Spleen (tissue), 11 donors: ENCODE results near the gene NDUFB7. TPM values are rescaled to one million over a fixed set of nuclear protein-coding genes. Genes with fewer than 3 reads are reported as not detected.
"Not testable (repeated sequence)": the region's sequence is repeated elsewhere in the genome, so short reads cannot be mapped to it uniquely, and the experiment has no call there.

Experiments
- DNase-seq: peaks from one replicate; pipeline ENCODE4 v3.0.0-alpha.2; 2020
- H3K27ac ChIP-seq, 8 donors: fragments of 200-600 bp; sonication (generic) in 7 of 8; 1 replicate in 4 of 8; 2 replicates in 4 of 8; pipeline versions ENCODE4 v1.5.0 to v1.8.0; 2016 to 2021; ENCODE audit warnings: inconsistent platforms in 4 of 8, mild to moderate bottlenecking in 4 of 8, moderate library complexity in 1 of 8
- H3K27me3 ChIP-seq, 7 donors: fragments of 200-600 bp; sonication (generic) in 6 of 7; replicated peaks in 1 of 7; 1 replicate in 4 of 7; 2 replicates in 3 of 7; pipeline versions ENCODE4 v1.5.0 to v1.8.0; 2016 to 2021; ENCODE audit warnings: inconsistent platforms in 3 of 7, mild to moderate bottlenecking in 1 of 7
- H3K36me3 ChIP-seq, 6 donors: fragments of 200-600 bp; sonication (generic) in 5 of 6; 1 replicate in 4 of 6; 2 replicates in 2 of 6; pipeline versions ENCODE4 v1.5.0 to v1.8.0; 2016 to 2021; ENCODE audit warnings: inconsistent platforms in 2 of 6
- H3K4me1 ChIP-seq, 6 donors: fragments of 200-600 bp; sonication (generic) in 5 of 6; 1 replicate in 3 of 6; 2 replicates in 3 of 6; pipeline versions ENCODE4 v1.5.0 to v1.8.0; 2016 to 2021; ENCODE audit warnings: inconsistent platforms in 3 of 6
- H3K4me3 ChIP-seq, 8 donors: fragments of 200-600 bp; sonication (generic) in 7 of 8; 1 replicate in 4 of 8; 2 replicates in 4 of 8; pipeline versions ENCODE4 v1.5.0 to v1.8.0; 2016 to 2021; ENCODE audit warnings: inconsistent platforms in 4 of 8, mild to moderate bottlenecking in 4 of 8, moderate library complexity in 2 of 8
- H3K9me3 ChIP-seq, 8 donors: fragments of 200-600 bp; sonication (generic) in 7 of 8; 1 replicate in 4 of 8; 2 replicates in 4 of 8; pipeline versions ENCODE4 v1.5.0 to v1.8.0; 2016 to 2021; ENCODE audit warnings: inconsistent platforms in 4 of 8
- POLR2A ChIP-seq, 3 donors: fragments of 450-650 bp; IDR thresholded peaks; one replicate each; pipeline ENCODE4 v1.5.1; 2017; ENCODE audit warnings: antibody characterized with exemption in 3 of 3, mild to moderate bottlenecking in 1 of 3
- POLR2AphosphoS5 ChIP-seq, 3 donors: sonication (generic); formaldehyde crosslinking; IDR thresholded peaks; one replicate each; pipeline ENCODE4 v1.5.1; 2017; ENCODE audit warnings: antibody characterized with exemption in 3 of 3
- WGBS, 5 donors: extraction: QIAGEN DNeasy Blood & Tissue Kit in 3 of 5; methylation state at CpG; one replicate each; pipeline versions ENCODE4 v1.1.5 to v1.1.7; 2013 to 2018; 5-methylcytosine and 5-hydroxymethylcytosine counted together
- intact Hi-C: fragments of 100-400 bp; cut with DNase I; formaldehyde crosslinking; loops from one replicate; pipeline ENCODE4 v1.15.0; 2023; ENCODE audit warnings: low total_unique reads
- polyA plus RNA-seq, 3 donors: library from polyadenylated mRNA; stranded (reverse); fragments of 200-250 nt; gene quantifications; one replicate each; pipeline ENCODE4 v1.2.1, GENCODE V29; 2013
- total RNA-seq, 7 donors: library from RNA; depleted of rRNA in 3 of 7; stranded (reverse); fragments of >200 nt in 3 of 7; fragmentation: NEBNext Ultra II Directional in 4 of 7; extraction: Animal tissue kit (Norgen Biotek cat#: 25700) in 4 of 7; gene quantifications; one replicate each; pipeline versions ENCODE4 v1.1.0 to v1.2.1, GENCODE V29; 2016 to 2021
- TF ChIP-seq, protein P1 (sequence below), 11 experiments: fragments of 200-600 bp in 7 of 11; fragments of 450-650 bp in 4 of 11; sonication (generic) in 4 of 11; IDR thresholded peaks in 8 of 11; conservative IDR thresholded peaks in 3 of 11; 1 replicate in 7 of 11; 2 replicates in 4 of 11; pipeline versions ENCODE4 v1.4.0 to v1.8.0; 2016 to 2021; ENCODE audit warnings: antibody characterized with exemption in 11 of 11, inconsistent platforms in 4 of 11, mild to moderate bottlenecking in 1 of 11
- donor health status: healthy with polysubstance abuse.
- donor health status: DM: no; HTN: no; CAD: no; lungs with moderate emphysema.
- donor health status: DM: no; HTN: no; CAD: no.
- donor health status: Bipolar disorder and iron deficiency.
- donor health status: healthy.
- donor health status: DM: no; HTN: no; CAD: no.
- donor health status: DM: yes; HTN: yes; CAD: no.

NDUFB7 gene
- total and polyA plus RNA-seq, 10 donors, result 77.2 to 374 (median 152) TPM

DNA sequence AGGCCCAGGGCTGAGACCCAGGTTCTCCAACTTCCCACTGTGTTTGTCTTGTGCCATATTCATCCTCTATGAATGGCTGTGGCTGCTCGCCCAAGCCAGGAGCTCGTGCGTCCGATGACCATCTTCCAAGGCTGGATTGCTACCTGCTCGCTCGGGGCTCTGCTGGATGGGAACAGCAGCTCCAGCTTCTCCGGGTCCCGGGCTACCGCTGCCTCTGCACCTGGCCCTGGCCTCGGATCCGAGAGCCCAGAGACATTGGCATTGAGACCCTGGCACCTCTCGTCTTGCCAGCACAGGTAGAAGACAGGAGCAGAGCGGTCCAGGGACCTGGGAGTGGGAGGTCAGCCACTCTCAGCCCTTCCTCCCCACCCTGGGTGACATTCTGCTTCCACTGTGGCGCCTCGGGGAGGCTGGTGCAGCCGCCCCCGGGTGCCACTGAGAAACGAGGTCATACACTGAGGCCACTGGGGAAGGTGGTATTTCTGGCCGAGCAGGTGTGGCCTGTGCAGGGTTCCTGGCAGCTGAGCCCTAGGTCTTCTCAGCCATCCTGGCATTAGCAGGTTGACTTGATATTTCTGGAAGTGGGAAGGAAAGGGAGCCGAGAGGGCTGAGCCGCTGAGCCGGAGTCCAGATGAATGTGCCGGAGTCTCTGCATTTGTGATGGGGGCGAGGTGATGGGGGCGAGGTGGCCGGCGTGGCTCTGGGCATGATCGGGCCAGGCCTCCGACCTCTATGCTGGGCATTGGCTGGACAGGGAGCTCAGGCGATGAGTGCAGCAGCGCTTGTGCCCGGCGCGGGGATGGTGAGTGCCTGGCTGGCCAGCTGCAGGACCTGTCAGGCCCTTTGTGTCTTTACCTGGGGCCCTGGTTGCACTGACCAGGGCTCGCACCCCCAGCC, 18.6 kb downstream of the NDUFB7 start:
- Histone ChIP-seq H3K36me3 (peaks cover 0 to 36% (median 0%) of the 10 kb centered on the region in 6 donors), H3K4me1 (peaks cover 15 to 78% (median 40%) of the 10 kb centered on the region in 6 donors), H3K9me3 (no peaks in the 10 kb centered on the region), H3K27me3 (no peaks in the 10 kb centered on the region), H3K27ac (no peak overlapping the region), H3K4me3 (no peak overlapping the region)
- 94 to 97% (median 95%) methylated on average over 21 to 35 of the region's 35 CpGs for WGBS, 5 donors
- intact Hi-C loops, result no loop called here
- DNase-seq, result no peak
- TF ChIP-seq, protein P1, sequence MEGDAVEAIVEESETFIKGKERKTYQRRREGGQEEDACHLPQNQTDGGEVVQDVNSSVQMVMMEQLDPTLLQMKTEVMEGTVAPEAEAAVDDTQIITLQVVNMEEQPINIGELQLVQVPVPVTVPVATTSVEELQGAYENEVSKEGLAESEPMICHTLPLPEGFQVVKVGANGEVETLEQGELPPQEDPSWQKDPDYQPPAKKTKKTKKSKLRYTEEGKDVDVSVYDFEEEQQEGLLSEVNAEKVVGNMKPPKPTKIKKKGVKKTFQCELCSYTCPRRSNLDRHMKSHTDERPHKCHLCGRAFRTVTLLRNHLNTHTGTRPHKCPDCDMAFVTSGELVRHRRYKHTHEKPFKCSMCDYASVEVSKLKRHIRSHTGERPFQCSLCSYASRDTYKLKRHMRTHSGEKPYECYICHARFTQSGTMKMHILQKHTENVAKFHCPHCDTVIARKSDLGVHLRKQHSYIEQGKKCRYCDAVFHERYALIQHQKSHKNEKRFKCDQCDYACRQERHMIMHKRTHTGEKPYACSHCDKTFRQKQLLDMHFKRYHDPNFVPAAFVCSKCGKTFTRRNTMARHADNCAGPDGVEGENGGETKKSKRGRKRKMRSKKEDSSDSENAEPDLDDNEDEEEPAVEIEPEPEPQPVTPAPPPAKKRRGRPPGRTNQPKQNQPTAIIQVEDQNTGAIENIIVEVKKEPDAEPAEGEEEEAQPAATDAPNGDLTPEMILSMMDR (IDR thresholded peaks at IDR 0.05 in 8 of 11, conservative IDR thresholded peaks at IDR 0.05 in 3 of 11), result no peak
- peak in 1 of 3 donors; percentile 3 for TF ChIP-seq POLR2AphosphoS5 (IDR thresholded peaks at IDR 0.05)
- TF ChIP-seq POLR2A (IDR thresholded peaks at IDR 0.05), result no peak

DNA sequence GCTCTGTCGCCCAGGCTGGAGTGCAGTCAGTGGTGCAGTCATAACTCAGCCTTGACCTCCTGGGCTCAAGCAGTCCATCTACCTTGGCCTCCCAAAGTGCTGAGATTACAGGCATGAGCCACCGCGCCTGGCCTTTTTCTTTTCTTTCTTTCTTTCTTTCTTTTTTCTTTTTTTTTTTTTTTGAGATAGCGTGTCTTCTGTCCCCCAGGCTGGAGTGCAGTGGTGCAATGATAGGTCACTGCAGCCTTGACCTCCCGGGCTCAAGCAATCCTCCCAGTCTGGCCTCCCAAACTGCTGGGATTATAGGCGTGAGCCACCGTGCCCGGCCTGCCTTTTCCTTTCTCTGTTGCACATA, 19.9 kb downstream of the NDUFB7 start:
- peaks cover 14 to 65% (median 36%) of the 10 kb centered on the region in 6 donors for H3K4me1 ChIP-seq

DNA sequence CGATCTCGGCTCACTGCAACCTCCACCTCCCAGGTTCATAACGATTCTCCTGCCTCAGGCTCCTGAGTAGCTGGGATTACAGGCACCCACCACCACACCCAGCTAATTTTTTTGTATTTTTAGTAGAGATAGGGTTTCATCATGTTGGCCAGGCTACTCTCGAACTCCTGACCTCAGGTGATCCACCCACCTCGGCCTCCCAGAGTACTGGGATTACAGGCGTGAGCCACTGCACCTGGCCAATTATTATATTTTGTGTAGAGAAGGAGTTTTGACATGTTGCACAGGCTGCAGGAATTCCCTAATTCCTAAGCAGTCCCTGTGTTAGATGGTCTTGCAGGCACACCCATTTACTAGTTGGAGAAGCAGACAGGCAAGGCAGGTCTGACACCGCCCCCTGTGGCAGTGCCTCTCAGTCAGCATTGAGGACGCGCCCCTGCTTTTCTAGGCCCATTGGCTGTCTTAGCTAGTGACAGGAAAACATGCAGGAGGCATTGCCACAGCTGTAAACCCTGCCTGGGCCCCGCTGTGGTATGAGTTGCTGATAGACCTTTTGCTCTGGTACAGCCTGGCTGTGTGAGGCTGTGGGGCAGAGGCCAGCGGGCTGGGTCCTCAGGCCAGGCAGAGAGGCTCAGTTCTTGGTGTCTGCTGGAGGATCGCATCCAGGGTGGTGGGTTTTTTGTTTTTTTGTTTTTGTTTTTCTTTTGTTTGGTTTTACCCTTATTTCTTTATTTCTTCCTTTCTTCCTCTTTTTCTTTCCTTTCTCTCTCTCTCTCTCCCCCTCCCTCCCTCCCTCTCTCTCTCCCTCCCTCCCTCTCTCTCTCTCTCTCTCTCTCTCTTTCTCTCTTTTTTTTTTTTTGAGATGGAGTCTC, 20.5 kb downstream of the NDUFB7 start:
- H3K4me3 ChIP-seq, H3K9me3 ChIP-seq, intact Hi-C loops, H3K27me3 ChIP-seq: not testable (repeated sequence)
- Histone ChIP-seq H3K4me1 (peaks cover 8 to 59% (median 30%) of the 10 kb centered on the region in 6 donors), H3K36me3 (peaks cover 0 to 46% (median 0%) of the 10 kb centered on the region in 6 donors), H3K27ac (peak overlapping the region; percentile 11 to 79 (median 66))
- 55 to 71% (median 62%) methylated on average over 9 to 12 of the region's 12 CpGs for WGBS, 5 donors
- DNase-seq, result peak; percentile 91
- TF ChIP-seq POLR2AphosphoS5 (IDR thresholded peaks at IDR 0.05), result peak in 1 of 3 donors; percentile 25
- TF ChIP-seq, protein P1 (IDR thresholded peaks at IDR 0.05 in 8 of 11, conservative IDR thresholded peaks at IDR 0.05 in 3 of 11), result peak in 7 of 11 experiments; percentile 33 to 70 (median 43)

More for the DNA sequence above, 19.9 kb downstream of the NDUFB7 start:
- H3K9me3 ChIP-seq, DNase-seq, intact Hi-C loops, H3K27me3 ChIP-seq, H3K4me3 ChIP-seq: not testable (repeated sequence)
- Histone ChIP-seq H3K27ac (peak overlapping the region in 4 of 8 donors; percentile 39 to 79 (median 58)), H3K36me3 (peaks cover 0 to 40% (median 0%) of the 10 kb centered on the region in 6 donors)
- WGBS, 5 donors, result 68 to 75% (median 72%) methylated on average over 8 of the region's 8 CpGs

DNA sequence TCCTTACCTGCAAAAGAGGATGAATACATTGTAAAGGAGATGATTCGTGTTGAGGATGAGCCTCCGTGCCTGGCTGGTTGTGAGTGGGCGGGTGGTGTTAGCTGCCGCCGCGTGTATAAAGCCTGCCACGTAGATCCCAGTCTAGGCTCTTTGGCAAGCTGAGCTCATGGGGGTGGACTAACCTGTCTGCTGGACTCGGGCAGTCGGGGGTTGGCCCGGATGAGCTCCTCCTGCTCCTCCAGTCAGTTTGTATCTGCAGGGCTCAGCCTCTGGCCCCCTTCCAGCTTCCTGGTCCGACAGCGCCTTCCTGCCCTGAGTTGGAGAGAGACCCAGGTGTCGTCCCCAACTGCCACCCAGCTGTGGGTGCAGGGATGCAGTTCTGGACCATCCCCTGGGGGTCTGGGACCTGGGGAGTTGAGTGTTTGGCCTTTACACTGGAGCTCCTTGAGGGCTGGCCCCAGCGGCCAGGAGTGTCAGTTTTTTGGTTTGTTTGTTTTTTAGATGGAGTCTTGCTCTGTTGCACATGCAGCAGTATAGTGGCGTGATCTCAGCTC, 21.6 kb downstream of the NDUFB7 start:
- no peak for DNase-seq
- TF ChIP-seq, protein P1 (IDR thresholded peaks at IDR 0.05 in 8 of 11, conservative IDR thresholded peaks at IDR 0.05 in 3 of 11), result no peak
- no peak for TF ChIP-seq POLR2AphosphoS5 (IDR thresholded peaks at IDR 0.05)
- TF ChIP-seq POLR2A (IDR thresholded peaks at IDR 0.05), result no peak
- Histone ChIP-seq H3K36me3 (peaks cover 0 to 57% (median 3%) of the 10 kb centered on the region in 6 donors), H3K27ac (peak overlapping the region in 2 of 8 donors; percentile 68 to 79), H3K4me3 (no peak overlapping the region), H3K4me1 (peaks cover 7 to 56% (median 25%) of the 10 kb centered on the region in 6 donors), H3K9me3 (no peaks in the 10 kb centered on the region), H3K27me3 (no peaks in the 10 kb centered on the region)
- WGBS, 5 donors, result 46 to 58% (median 52%) methylated on average over 15 of the region's 15 CpGs
- intact Hi-C loops, result no loop called here
